Activated CD8-positive, alpha-beta memory T cell treated with anti-CD3 and anti-CD28 coated beads for 1 hour (primary cell): ENCODE results near the gene GALNT3.

Experiments used
- DNase-seq, 2 donors: peaks; one replicate each; pipeline ENCODE4 v3.0.0-alpha.2; 2020; ENCODE audit warnings: low read depth in 1 of 2; ENCODE audit errors: extremely low read depth in 1 of 2

GALNT3 gene

DNA sequence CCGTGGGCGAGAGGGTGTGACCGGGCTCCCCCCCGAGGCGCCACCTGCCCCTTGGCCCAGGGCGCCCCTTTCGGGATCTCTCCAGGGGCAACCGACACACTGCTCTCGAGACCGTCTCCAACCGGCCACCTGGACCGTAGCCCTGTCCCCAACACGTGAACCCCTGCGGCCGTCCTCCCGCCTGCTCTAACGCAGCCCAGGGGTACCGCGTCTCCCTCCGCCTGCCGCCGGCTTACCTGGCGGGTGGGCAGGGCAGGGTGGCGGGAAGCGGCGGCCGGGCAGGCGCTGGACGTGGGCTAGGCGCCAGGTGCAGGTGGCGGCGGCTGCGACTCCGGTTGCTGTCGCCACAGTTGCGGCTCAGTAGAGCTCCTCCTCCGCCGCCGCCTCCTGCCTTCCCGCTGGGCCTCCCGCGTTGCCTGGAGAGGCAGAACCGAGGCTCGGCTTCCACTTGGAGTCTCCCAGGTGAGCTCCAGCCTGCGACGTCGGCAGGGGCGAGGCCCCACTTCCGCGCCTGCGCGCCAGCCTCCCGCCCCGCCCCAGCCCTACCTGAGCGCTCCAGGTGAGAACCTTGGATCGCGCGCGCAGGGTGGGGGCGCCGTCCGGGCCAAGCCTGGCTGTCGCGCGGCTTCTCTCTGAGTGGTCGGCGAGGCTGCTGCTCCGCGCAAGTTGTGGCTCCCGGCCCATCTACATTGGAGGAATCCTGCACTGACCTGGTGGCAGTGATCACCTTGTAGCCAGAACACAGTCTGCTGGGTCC is at the start of gene GALNT3:
TSS of gene GALNT3 (minus strand) at position 469 of the 757 bp plus-strand sequence. CDS start 23,547 bp downstream, outside the sequence.
- DNase-seq: no peak

DNA sequence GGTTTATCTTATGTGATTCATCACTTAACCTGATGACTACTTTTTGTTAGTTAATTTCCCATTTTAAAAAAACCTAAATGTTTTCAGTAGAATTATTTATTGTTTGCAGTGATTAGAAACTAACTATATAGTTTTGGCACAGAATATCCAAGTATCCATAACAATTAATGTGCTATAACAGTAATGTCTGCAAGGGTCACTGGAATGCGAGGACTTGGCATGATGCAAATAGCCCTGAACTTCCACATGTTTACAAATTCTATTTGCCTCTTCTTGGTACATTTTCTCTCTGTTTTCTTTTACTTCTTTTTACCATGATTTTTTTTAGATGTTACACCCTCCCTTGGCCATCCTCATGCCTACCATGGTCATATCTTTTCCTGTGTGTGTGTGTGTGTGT is 49.3 kb upstream of the GALNT3 start:
- DNase-seq: no peak

DNA sequence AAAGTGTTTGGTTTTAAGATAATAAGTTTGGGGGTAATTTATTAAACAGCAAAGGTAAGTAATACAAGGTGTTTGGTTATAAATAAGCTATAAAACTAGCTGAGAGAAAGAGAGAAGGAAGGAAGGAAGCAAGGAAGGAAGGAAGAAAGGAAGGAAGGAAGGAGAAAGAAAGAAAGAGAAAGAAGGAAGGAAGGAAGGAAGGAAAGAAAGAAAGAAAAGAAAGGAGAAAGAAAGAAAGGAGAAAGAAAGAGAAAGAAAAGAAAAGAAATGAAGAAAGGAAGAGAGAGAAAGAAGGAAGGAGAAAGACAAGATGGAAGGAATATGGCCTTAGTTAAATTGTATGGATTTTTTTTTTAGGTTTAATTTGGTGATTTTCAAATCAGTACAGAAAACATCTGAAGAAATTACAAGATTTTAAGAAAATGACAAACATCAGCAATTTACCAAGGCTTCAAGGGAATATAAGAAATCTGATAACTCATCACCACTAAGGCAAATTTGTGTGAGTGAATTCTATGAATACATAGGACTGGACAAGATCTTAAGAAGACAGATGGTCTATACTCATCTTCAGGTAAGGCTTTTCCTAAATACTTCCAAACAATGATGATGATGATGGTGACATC is 46.4 kb upstream of the GALNT3 start:
- DNase-seq: no peak

DNA sequence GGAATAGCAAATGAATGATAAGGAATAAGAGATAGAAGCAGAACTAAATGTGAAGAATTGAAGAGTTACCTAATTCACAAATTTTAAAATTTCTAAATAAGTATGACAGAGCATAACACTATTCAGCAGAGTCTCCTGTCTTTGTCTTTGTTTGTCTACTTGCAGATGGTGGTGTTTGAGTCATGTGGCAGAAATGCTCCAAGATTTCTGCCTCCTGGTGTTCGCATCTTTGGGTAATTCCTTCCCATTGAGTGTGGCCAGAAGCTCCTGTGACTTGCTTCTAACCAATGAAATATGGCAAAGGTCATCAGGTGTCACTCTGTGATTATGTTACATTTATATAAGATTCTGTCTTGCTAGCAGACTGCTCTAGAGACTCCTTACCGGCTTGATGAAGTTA is 45.6 kb upstream of the GALNT3 start:
- no peak for DNase-seq

DNA sequence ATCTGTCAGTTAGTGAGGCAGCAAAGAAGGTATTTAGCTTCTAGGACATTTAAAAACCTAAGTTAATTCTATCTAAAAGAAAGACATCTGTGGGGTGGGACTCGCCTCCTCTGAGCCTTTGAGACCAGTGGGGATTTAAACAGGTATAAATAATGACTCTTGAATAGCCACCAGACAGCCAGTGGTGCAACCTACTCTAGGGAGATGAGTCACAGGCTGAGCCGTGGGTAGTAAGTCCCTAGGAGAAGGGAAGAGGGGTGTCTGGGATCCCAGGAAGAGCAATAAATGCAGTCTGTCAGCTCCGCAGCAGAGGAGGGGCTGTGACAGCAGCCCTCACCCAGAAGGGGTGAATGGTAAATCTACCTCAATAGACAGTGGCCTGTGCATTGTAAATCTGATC is 43.1 kb upstream of the GALNT3 start:
- no peak for DNase-seq

DNA sequence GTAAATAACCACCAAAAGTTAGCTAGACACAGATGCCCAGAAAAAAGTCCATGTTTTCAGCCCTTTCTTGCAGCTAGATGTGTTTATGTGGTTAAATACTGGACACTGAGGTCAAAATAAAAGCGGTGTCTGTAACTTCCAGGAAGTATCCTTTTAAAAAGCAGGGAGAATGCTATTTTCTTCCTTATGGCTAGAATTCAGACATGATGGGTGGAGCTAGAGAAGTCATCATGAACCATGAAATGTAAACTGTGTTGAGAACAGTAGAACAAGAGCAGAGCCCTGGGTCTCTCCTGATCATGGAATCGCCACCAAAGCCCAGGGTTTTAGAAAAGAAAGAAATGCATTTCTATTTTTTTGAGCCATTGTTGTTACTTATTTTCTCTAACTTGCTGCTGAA is 41.3 kb upstream of the GALNT3 start:
- DNase-seq: no peak

DNA sequence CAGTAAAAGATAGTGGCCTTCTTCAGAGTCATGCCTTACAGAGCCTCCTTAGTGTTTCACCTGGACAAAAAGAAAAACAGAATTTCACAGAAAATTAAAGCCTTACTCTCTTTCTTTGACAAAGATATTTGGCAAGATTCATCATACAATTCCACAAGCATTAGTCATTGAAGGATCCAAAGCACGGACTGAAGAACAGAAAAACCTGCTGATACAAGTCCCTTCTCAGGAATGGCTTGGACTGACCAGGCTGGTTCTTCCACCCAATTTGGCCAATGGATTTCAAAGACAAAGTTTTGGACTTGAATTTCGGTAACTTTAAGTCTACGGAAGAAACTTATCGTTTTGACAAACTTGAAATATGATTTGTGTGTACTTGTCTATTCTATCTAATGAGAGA is 39.1 kb upstream of the GALNT3 start:
- no peak for DNase-seq

DNA sequence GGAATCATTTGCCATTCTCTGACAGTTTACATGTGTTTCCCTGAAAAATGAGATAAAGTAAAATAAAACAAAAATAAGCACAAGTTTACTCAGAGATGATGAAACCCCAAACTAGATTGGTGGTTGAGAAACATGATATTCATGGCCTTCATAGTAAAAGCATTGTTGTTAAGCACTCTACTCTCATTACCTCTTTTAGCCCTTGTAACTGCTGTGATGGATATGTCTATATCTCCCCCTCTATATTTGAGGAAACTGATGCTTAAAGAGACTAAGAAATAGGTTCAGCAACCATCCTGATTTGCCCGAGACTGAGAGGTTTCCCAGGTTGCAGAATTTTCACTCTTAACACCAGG is 33.9 kb upstream of the GALNT3 start:
- DNase-seq: no peak

DNA sequence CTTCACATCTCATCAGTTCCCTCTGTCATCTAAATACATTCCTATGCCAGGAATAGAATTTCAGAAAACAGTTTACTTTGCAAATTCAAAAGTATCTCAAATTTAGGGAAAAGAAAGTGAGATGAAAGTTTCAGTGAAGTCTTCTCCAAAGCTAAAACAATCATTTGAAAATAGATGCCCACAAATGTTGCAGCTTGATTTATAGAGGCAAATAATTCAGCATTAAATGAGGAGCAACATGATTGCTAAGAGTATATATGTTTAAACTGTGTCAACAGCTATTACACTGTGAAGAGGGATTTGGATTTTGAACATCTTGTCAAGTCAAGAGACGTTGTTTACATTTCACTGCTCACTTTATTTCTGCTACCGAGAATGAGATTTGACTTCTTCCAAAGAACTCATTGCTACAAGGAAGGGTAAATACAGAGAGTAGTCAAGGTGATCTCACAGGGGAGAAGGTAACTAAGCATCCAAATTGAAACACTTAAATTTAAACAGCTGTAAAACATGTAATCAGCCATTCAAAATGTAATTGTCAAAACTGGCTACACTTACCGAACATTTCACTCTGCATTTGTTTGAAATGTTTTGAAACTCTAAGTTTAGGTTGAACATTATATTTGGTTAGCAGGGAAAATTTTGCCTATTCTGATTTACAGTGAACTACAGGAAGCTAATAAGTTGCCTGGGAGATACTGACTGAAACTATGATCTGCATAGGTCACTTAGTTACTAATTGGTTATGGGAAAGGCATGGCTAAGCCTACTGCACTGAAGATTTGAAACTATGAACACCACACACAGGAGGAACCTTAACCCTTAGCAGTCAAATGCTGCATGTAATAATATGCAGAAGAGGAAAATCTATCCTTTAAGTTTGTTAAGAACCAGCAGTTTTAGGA is 33.2 kb upstream of the GALNT3 start:
- no peak for DNase-seq

DNA sequence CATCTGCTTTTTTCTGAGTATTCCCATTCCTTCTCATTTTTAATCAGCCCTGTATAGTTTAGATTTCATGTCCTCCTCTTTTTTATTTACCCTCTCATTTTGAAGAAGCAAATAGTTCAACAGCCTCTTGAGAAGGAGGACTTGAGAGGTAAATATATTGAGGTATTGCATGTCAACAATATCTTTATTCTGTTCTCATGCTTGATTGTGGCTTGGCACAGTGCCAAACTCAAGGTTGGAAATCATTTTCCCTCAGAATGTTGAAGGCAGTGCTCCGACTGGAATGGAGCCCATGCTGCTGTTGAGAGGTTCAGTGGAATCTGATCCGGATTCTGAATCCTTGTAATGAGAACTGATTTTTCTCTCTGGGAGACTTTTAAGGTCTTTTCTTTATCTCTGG is 31.0 kb upstream of the GALNT3 start:
- DNase-seq: no peak

DNA sequence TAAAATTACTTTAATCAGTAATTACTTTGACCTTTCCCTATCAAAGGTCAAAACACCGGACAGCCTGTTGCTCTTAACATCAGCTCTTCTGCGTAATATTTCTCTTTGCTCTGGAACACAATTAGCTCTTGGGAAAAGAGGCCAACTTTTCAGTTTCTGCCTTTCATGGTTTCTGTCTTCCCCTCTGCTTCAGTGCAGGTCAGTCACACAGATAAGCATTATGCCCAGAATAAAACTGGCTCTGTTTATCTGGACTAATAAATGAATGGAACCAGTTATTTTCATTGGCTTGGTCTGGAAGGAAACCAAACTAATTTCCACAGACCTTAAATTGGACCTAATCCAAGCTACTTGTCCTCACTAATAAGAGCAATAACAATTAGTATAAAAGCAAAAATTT is 26.2 kb upstream of the GALNT3 start:
- no peak for DNase-seq

DNA sequence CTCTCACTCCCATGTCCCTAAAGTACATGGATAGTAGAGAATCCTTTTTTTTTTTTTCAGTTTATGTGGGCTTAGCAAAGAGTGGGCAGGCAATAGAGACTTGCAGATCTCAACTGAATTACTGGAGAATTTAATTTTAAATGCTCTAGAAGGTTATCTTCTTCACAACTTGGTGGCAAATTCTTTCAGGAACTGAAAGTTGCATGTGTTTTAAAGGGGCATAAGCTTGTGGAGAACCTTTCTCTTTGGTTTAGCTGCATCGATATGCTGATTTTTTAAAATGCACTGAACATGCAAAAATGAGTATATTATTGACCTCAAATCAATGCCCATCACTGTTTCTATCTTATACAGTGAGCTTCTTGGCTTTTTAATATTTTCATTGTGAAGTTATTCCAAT is 24.9 kb upstream of the GALNT3 start:
- DNase-seq: no peak

DNA sequence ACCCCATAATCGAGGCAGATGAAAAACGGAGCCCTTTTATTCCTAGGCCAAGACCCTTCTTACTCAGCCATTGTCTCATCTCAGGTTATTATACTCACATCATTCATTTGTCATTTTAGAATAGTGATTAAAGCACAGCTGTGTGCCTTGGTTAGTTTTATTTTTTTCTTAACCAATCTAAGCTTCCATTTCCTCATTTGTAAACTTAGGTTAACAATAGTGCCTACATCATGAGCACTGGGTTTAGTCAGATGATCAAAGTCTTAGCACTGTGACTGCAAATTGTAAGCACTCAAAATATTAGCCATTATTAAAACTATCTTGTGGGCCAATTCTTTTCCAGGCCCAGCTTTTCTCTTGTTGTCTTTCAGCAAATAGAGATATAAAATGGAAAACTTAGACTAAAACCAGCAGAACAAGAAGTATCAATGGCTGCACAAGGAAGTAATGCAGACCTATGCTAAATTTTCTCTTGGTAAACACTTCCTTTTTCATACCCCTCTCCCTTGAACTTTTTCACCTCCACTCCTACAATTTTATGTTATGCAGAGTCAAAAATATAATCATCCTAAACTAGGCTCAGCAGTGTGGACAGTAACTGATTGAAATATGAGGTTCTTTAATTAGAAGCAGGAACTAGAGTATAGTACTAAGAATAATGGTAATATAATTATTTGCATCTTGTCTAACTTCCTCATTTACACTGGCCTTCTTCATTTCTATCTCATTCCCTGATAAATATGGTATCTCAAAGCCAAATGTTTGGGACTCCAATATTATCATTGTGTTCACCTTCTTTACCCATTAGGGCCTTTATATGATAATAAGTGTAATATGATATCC is 21.5 kb upstream of the GALNT3 start:
- DNase-seq: no peak

DNA sequence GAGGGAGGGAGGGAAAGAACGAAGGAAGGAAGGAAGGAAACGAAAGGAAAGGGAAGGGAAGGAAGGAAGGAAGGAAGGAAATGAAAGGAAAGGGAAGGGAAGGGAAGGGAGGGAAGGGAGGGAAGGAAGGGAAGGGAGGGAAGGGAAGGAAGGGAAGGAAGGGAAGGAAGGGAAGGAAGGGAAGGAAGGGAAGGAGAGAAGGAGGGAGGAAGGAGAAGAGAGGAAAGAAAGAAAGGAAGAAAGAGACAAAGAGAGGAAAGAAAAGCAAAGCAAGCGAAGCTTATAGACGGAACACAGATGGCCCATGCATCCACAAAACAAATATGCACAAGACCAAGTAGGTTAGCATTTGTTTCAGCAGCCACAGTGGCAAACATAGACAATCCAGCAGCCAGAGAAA is 20.4 kb upstream of the GALNT3 start:
- DNase-seq: no peak

DNA sequence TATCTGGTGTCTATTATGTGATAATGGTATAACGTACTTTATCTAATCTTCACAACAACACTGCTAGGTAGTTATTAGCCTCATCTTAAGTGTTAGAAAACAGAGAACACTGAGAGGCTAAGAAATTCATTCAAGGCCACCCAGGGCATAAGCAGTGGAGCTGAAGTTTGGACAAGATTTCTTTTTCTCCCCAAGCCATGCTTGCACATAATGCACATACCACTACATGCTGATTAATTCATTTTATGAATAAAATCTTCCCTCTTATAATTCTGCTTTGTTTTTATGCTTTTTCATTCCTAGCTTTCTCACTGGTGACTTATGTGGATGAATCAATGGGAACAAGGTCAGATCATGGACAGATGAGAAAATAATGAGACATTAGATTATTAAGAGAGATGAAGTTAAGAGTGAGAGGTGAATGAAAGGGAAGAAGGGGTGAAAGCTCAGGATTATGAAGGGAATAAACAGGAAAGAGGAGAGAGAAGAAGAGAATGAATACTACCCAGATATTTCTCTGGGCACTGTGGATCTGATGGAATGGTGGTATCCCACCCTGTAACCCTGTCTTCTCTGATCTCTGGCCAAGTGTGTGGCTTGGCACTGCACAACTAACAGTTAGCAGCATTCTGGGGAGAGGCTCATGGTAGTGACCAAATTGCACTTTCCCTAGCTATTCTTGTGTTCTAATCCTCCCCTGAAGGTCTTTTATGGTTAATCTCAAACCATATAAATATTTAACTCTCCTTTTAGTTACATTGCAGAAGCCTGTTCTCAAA is 17.7 kb upstream of the GALNT3 start:
- no peak for DNase-seq

DNA sequence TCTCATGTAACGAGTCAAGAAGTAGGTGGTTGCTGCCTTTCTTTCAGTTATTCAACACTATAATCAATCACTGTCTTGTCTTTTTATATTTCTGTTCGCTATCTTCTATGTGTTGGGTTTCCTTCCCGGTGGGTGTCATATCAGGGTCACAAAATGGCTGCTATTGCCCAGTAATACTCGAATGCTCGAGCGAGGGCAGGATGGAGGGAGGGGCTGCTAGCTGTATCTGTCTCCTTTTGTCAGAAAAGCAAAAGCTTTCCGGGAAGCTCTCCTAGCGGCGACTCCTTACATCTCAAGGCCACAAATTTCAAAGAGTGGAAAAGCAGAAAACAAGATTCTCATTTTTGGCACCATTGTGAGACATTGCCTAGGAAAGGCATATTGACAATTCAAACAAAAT is 16.4 kb upstream of the GALNT3 start:
- DNase-seq: no peak

DNA sequence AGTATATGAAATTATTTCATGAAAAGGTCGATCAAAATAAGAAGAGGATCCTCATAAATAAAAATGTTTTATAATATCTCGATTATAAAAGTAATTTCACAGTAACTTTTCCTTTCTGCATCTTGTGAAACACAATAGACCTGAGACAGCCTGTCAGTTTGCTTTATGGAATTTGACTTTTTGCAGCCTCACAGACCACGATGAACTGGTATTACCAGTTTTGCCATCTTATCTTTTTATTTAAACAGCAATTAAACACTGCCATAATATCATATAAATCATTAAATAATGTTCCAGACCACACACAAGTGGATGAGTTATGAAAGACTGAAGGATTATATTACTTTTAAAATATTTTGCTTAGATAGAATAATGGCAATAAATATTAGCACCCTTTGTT is 10.7 kb upstream of the GALNT3 start:
- DNase-seq: no peak

DNA sequence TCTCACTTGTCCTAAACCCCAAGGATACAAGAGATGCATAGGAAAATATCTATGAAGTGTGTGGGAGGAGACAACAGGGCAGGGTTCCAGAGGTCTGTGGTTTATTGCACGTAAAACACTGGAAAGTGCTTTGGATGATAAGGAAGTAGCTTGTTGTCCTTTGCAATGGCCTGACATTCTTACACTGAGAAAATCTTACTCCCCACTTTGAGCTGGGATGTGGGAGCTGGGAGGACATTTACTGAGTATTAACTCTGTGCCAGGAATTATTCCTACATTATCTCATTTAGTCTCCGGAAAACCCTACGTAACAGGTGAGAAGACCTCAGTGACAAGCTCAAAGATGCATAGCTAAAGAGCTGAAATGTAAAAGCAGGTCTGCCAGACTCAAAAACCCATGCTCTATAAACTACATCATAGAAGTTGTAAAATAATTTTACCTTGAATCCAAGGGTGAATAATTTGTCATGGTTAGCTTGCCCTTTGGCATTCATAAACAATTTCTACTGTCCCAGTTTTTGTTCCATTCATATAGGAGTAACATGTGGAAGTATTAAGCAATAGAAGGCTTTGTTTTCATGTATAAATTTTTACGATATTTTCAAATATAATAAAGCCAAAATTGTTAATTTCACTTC is 9.2 kb upstream of the GALNT3 start:
- DNase-seq: no peak

DNA sequence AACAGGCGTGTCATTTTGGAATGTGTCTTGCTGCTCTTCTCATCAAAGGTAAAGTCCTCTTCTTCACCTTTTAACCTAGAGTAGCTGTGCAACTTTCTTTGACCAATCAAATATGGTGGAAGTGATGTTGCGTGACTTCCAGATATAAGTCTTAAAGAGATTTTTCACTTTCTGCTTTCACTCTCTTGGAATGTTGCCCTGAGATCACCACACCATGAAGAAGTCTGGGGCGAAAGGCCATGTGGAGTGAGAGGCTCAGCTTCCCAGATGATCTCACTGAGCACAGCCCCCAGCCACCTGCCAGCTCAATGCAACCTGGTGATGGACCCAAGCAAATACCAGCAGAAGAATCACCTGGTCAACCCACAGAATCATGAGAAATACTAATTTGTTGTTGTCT is 7.1 kb upstream of the GALNT3 start:
- DNase-seq: no peak
